GM12892 (cell line): ENCODE measurements around the gene MVB12B.

ENCODE experiments used
- POLR2AphosphoS5 ChIP-seq: IDR thresholded peaks from 2 replicates; pipeline ENCODE4 v1.6.1; 2011; ENCODE audit warnings: low read depth, low read length, control low read depth
- TAF1 ChIP-seq: IDR thresholded peaks from 2 replicates; pipeline ENCODE4 v1.6.1; 2011; ENCODE audit warnings: low read depth, mild to moderate bottlenecking, control low read depth, low read length, borderline replicate concordance

- TF ChIP-seq TAF1 (no peak), POLR2AphosphoS5 (no peak)
Measured at GRCh38 chr9:126401581-126401980, 75.0 kb downstream of the MVB12B start.
